ENCODE data around the gene TTLL12.

The TTLL12 gene

DNA sequence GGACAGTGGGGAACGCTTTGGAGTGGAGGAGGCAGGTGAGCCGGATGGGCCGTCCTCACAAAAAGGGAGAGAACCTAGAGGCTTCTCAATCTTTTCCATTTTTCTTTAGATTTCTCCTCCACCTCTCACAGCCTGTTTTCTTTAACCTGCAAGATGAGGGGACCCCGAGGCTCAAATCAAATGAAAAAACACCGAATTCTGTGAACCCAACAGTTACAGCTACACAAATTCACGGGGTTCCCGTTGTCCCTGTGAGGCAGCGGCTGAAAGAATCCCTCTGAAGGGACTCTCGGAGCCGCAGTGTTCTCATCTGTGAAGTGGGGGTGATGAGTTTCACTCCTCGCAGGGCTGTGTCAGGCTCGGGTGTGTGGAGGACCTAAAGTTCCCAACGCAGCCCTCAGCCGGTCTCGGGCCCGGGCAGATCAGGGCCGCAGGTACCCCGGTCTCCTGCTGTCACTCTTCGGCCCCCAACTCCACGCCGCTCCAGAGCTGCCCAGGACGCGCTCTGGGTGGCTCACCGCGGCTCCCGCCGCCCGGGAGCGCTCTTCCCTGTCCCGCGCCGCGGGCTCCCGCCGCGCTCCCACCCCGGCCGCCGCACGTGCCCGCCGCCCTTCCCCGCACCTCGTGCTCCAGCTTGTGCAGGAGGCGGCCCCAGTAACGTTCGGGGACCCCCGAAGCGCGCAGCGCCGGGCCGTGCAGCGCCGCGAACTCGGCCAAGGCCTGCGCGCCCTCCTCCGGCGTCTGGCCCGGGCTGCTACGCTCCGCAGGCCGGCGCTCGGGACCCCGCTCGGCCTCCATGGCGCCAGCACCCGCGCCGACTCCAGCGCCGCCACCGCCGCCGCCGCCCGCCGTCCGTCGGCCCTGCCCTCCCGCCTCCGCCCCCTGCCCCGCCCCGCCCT, at the start of gene TTLL12:
TTLL12 (minus strand) TSS at position 863 of the 899 bp plus-strand sequence; CDS start at position 798, 65 bp downstream.
- peak; percentile 66 for DNase-seq

GRCh38 chr22:43235445-43236409, 48.8 kb upstream of the TTLL12 start:
- DNase-seq: no peak

- no peak for DNase-seq
These were observed 47.5 kb upstream of the TTLL12 start for GRCh38 chr22:43234264-43234988.

DNA sequence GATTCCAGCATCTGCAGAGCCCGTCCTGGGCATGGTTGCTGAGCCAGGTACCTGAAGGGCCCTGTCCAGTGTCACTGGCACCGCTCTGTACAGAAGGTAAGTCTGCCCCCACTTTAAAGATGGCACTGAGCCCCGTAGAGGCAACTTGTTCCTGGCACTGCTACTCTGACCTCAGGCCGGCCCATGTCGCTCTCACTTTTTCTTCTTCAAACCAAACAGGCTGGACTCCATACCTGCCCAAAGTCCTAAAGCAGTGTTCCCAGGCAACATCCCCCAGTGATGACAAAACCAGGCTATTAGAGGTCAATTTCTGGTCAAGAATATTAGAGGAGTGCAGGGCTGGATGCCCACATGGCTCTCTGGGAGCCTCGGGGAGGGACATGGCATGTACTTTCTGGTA, 46.6 kb upstream of the TTLL12 start:
- no peak for DNase-seq

GRCh38 chr22:43232445-43232844, 45.5 kb upstream of the TTLL12 start:
- DNase-seq: no peak

DNA sequence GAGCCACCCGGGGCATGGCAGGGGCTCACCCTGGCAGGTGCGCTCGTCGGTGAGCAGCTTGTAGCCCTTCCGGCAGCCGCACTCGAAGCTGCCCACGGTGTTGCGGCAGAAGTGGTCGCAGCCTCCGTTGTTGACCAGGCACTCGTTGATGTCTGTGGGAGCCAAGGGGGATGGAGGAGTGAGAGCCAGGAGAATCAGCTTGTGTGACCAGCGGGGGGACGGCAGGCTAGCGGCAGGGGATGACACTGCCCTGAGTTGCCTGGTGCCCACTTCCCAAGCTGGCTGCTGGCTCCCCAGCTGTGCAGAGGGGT, 44.7 kb upstream of the TTLL12 start:
- no peak for DNase-seq

- DNase-seq: peak; percentile 28
These were observed 44.2 kb upstream of the TTLL12 start for GRCh38 chr22:43230971-43231723.

- DNase-seq: no peak
These were observed 43.6 kb upstream of the TTLL12 start for GRCh38 chr22:43230571-43230970.

DNA sequence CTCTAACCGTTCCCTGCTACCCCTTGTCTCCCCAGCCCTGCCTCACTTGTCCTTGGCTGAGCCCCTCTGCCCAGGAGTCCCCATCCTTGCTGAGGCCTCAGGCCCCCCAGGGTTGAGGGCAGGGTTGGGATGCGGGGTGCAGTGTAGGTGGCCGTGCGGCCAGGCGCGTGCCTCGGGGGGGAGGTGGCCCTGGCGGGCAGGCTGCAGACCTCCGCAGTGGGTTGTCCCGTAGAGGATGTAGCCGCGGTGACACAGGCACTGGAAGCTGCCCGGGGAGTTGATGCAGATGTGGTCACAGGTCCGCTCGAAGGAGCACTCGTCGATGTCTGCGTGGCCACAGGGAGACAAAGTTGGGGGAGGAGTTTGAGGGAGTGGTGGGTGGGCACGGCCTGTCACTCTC, 41.9 kb upstream of the TTLL12 start:
- DNase-seq: no peak

DNA sequence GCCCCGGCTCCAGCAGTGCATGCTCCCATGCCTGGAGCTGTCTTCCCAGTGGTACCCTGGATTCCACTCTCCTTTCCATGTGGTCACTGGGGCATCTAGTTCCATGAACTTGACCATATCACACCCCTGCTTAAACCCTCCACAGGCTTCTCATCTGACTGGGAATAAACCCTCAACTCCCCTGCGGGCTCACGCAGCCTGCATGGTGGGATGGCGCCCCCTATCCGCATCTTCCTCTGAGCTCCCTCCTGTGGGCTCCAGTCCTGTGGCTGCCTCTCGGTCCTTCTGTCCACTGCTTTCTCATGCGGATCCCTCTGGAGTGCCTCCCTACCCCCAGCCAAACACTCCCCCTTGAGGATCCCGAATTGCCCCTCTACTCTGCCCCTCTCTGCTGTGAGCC, 41.4 kb upstream of the TTLL12 start:
- DNase-seq: peak; percentile 16

DNA sequence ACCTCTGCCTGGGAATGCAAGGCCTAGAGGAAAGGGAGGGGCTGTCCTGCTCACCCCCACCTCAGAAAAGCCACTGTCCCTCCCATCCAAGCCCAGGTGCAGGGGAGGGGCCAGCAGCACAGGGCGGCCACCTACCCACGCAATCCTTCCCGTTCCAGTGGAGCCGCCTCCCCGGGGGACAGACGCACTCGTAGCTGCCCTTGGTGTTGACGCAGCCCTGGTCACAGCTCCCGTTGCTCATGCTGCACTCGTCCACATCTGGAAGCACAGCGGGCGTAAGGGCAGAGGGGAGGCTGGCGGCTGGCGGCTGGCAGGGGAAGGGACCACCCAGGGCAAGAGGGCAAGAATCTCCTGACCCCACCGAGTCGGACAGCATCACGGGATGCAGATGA, 40.3 kb upstream of the TTLL12 start:
- no peak for DNase-seq

- peak; percentile 64 for DNase-seq
These were observed 39.7 kb upstream of the TTLL12 start for GRCh38 chr22:43226377-43227238.

DNA sequence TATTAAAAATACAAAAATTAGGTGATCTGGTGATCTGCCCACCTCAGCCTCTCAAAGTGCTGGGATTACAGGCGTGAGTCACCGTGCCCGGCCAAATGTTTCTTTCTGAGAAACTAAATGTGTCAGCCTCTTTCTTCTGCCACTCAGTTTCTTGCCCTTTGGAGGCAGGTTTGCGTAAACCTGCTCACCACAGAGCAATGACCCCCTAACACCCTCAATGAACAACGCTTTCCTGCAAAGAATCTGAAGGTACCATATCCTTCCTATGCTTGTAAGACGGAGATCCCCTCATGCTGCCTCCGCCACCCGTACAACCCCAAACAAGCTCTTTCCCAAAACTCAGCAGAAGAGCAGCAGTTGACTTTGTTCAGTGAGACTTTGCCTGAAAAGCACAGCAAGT, 38.7 kb upstream of the TTLL12 start:
- DNase-seq: no peak

DNA sequence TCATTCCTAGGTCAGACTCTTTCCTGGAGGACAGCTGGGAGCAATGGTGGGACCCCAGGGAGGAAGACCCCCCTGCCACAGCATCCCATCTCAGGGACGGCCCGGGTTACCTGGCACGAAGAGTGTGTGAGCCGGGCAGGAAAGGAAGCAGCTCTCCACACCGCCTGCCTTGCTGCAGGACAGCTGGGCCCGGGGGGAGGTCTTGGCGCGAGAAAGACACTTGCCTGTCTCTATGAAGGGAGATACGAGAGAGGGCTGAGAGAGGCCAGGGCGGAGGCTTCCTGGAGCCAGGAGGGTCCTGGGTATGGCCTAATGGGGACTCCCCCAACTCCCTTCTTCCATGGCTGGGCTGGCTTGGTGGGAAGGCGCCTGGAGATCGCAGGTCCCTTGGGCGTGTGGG, 36.1 kb upstream of the TTLL12 start:
- no peak for DNase-seq

GRCh38 chr22:43222262-43222661, 35.3 kb upstream of the TTLL12 start:
- no peak for DNase-seq

DNA sequence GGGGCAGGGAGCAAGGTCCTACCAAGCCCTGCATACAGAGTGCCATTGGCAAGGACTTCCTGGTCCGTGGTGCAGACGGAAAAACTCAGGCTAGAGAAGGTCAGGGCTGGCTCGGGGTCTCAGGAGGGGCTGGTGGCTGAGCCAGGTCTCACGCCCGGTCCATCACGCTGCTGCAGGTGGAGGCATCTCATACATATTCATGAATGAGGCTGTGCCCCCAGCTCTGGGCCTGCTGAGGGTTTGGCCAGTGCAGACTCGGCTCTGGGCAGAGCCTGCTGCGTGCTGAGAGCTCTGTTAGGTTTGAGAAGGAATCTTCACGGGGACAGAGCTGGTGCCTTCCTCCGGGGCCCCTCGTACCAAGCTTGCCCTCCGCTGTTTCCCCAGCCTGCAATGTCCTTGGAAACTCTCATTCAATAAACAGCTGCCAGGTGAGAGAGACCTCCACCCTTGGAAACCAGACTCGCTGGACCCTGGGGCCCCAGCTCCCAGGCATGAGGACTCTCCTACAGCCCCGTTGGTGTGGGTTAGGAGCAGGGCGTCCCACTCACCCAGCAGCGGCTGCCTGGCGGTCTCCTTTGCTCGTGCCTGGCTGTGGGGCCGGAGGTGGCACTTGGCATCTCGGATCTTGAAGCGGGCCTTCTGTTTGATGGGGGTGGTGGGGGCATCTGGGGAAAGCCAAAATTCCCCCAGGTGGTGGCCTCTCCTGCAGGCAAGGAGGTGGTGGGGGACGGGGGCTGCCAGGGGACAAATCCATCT, 33.9 kb upstream of the TTLL12 start:
- no peak for DNase-seq

GRCh38 chr22:43218786-43219185, 31.9 kb upstream of the TTLL12 start:
- no peak for DNase-seq

- DNase-seq: no peak
These were observed 30.5 kb upstream of the TTLL12 start for GRCh38 chr22:43217285-43218030.

DNA sequence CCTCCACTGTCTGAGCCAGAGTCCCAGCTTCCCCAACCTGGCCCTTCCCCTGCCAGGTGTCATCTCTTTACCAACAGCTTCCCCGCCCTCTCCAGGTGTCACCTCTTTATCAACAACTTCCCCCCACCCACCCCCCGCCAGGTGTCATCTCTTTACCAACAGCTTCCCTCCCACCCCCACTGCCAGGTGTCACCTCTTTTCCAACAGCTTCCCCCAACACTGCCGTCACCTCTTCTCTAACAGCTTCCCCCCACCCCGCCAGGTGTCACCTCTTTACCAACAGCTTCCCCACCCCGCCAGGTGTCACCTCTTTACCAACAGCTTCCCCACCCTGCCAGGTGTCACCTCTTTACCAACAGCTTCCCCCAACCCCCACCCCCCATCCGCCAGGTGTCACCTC, 29.8 kb upstream of the TTLL12 start:
- DNase-seq: no peak

DNA sequence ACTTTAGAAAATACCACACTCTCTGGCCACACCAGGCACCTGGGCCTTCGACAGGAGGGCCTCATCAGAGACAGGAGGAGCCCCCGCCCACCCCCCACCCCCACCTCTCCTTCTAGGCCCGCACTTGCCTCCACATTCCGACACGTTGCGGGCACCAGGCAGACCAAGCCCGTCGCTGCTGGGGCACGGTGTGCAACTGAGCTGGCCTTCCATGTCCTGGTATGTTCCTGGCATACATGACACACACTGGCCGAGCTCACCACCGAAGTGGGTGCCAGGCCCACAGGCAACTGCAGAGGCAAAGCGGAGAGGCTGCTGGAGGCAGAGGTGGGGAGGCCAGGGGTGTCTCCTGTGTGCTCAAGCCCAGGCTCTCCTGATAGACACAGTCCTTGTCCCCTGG, 27.0 kb upstream of the TTLL12 start:
- DNase-seq: no peak
